ENCODE results near the gene STX5. TPM values are rescaled to one million over a fixed set of nuclear protein-coding genes. Genes with fewer than 3 reads are reported as not detected.

Gene STX5
- total and polyA plus RNA-seq, 7 donors: 27.1 to 37.8 (median 30.7) TPM

GRCh38 chr11:62799486-62799885 lies 32.4 kb downstream of the STX5 start:
- Histone ChIP-seq H3K9me3 (no peaks in the 10 kb centered on the region), H3K4me3 (no peak overlapping the region), H3K4me1 (peaks cover 0 to 16% (median 13%) of the 10 kb centered on the region in 4 donors), H3K27me3 (no peaks in the 10 kb centered on the region), H3K27ac (no peak overlapping the region), H3K36me3 (peaks cover 73 to 92% (median 86%) of the 10 kb centered on the region in 4 donors)
- intact Hi-C loops (cut with DNase I): no loop called here
- 89 to 94% methylated on average over 10 of the region's 10 CpGs for WGBS, 2 donors
- TF ChIP-seq EP300 (IDR thresholded peaks at IDR 0.05): no peak
- TF ChIP-seq CTCF (IDR thresholded peaks at IDR 0.05): no peak
- TF ChIP-seq POLR2A (IDR thresholded peaks at IDR 0.05): no peak
- no peak for TF ChIP-seq POLR2AphosphoS5 (IDR thresholded peaks at IDR 0.05)
- DNase-seq: no peak

- intact Hi-C loops (cut with DNase I): no loop called here
- DNase-seq: no peak
- TF ChIP-seq CTCF (IDR thresholded peaks at IDR 0.05) (no peak), EP300 (IDR thresholded peaks at IDR 0.05) (no peak), POLR2A (IDR thresholded peaks at IDR 0.05) (no peak), POLR2AphosphoS5 (IDR thresholded peaks at IDR 0.05) (no peak)
Observed at GRCh38 chr11:62796281-62796680, 35.6 kb downstream of the STX5 start.

GRCh38 chr11:62794201-62794775 lies 37.6 kb downstream of the STX5 start:
- whole genome bisulfite sequencing, 2 donors: 93 to 94% methylated on average over 8 of the region's 8 CpGs
- Histone ChIP-seq H3K27ac (no peak overlapping the region), H3K36me3 (peaks cover 52 to 87% (median 64%) of the 10 kb centered on the region in 4 donors), H3K27me3 (no peaks in the 10 kb centered on the region), H3K9me3 (no peaks in the 10 kb centered on the region), H3K4me3 (no peak overlapping the region), H3K4me1 (peaks cover 0 to 29% (median 24%) of the 10 kb centered on the region in 4 donors)
- intact Hi-C loops (cut with DNase I): loop anchor here (5.0 kb wide), 1 partner anchor 38 kb away; the partner anchor contains the start of genes STX5 and TEX54
- no peak for DNase-seq
- TF ChIP-seq CTCF (IDR thresholded peaks at IDR 0.05) (no peak), POLR2AphosphoS5 (IDR thresholded peaks at IDR 0.05) (no peak)

More at GRCh38 chr11:62796281-62796680, 35.6 kb downstream of the STX5 start:
- no peak overlapping the region for H3K27ac ChIP-seq
- no peaks in the 10 kb centered on the region for H3K27me3 ChIP-seq
- no peak overlapping the region for H3K4me3 ChIP-seq
- 91% methylated on average over 7 of the region's 7 CpGs for WGBS, 2 donors
- peaks cover 0 to 11% (median 10%) of the 10 kb centered on the region in 4 donors for H3K4me1 ChIP-seq
- no peaks in the 10 kb centered on the region for H3K9me3 ChIP-seq
- peaks cover 69 to 93% (median 78%) of the 10 kb centered on the region in 4 donors for H3K36me3 ChIP-seq

GRCh38 chr11:62792202-62792575 lies 39.7 kb downstream of the STX5 start:
- Histone ChIP-seq H3K36me3 (peaks cover 40 to 72% (median 47%) of the 10 kb centered on the region in 4 donors), H3K9me3 (no peaks in the 10 kb centered on the region), H3K27ac (peak overlapping the region; percentile 83 to 90 (median 87)), H3K4me1 (peaks cover 0 to 44% (median 38%) of the 10 kb centered on the region in 4 donors), H3K27me3 (no peaks in the 10 kb centered on the region), H3K4me3 (peak overlapping the region; percentile 72 to 97 (median 76))
- 29 to 30% methylated on average over 11 of the region's 11 CpGs for WGBS, 2 donors
- TF ChIP-seq POLR2A (IDR thresholded peaks at IDR 0.05): no peak
- intact Hi-C loops (cut with DNase I): loop anchor here (5.0 kb wide), 1 partner anchor 40 kb away; the partner anchor contains the start of genes STX5 and TEX54
- DNase-seq: peak; percentile 81

- Histone ChIP-seq H3K36me3 (peaks cover 35 to 67% (median 41%) of the 10 kb centered on the region in 4 donors), H3K4me3 (peak within 1 kb of the TSS; percentile 72 to 97 (median 76)), H3K4me1 (peaks cover 0 to 44% (median 38%) of the 10 kb centered on the region in 4 donors), H3K27me3 (no peaks in the 10 kb centered on the region), H3K27ac (peak within 1 kb of the TSS; percentile 83 to 90 (median 87)), H3K9me3 (no peaks in the 10 kb centered on the region)
- 0 to 1% methylated on average over 58 of the region's 58 CpGs for WGBS, 2 donors
- peak; percentile 70 to 95 (median 86) for TF ChIP-seq POLR2AphosphoS5 (IDR thresholded peaks at IDR 0.05)
- peak; percentile 70 to 81 for TF ChIP-seq POLR2A (IDR thresholded peaks at IDR 0.05)
- TF ChIP-seq CTCF (IDR thresholded peaks at IDR 0.05): no peak
- TF ChIP-seq EP300 (IDR thresholded peaks at IDR 0.05): no peak
- intact Hi-C loops (cut with DNase I): loop anchor here (5.0 kb wide), 1 partner anchor 41 kb away; the partner anchor contains the start of genes STX5 and TEX54
- peak; percentile 94 for DNase-seq
Observed at GRCh38 chr11:62791501-62792201, 40.2 kb downstream of the STX5 start, which contains the start of gene TMEM223. TSS of gene TMEM223 (minus strand) at chr11:62792006. CDS start at chr11:62791994, 12 bp downstream.

All from sigmoid colon (tissue), 7 donors.